Activated CD4-positive, alpha-beta T cell treated with anti-CD3 and anti-CD28 coated beads for 36 hours (primary cell): ENCODE results near the gene IL5. TPM values are rescaled to one million over a fixed set of nuclear protein-coding genes. Genes with fewer than 3 reads are reported as not detected.
"Not testable (repeated sequence)": the region's sequence is repeated elsewhere in the genome, so short reads cannot be mapped to it uniquely, and the experiment has no call there.

Experiments used
- ATAC-seq: fragments of 200-7000 bp; cut with Tn5 transposase; one replicate; pipeline ENCODE4 v1.10.0; 2021; ENCODE audit warnings: mild to moderate bottlenecking, moderate library complexity
- CTCF ChIA-PET: fragments of 350-600 bp; sonication (Branson Sonifier 250); formaldehyde crosslinking; loops from one replicate; lab custom pipeline; 2021; ENCODE audit warnings: antibody characterized with exemption; lab: Charles Lee
- POLR2A ChIA-PET: fragments of 350-600 bp; sonication (Branson Sonifier 250); formaldehyde crosslinking; loops from one replicate; lab custom pipeline; 2021; ENCODE audit warnings: antibody characterized with exemption, inconsistent platforms; lab: Charles Lee
- DNase-seq: peaks from one replicate; pipeline ENCODE4 v3.0.0-alpha.2; 2020
- H3K27ac Mint-ChIP-seq: one replicate; pipeline ENCODE4 v1.8.0; 2021; ENCODE audit warnings: mixed read lengths
- H3K27me3 Mint-ChIP-seq: one replicate; pipeline ENCODE4 v1.8.0; 2021; ENCODE audit warnings: mixed read lengths
- H3K36me3 Mint-ChIP-seq: one replicate; pipeline ENCODE4 v1.8.0; 2021; ENCODE audit warnings: low read depth, mixed read lengths
- H3K4me1 Mint-ChIP-seq: one replicate; pipeline ENCODE4 v1.8.0; 2021; ENCODE audit warnings: mixed read lengths
- H3K4me3 Mint-ChIP-seq: one replicate; pipeline ENCODE4 v1.8.0; 2021; ENCODE audit warnings: mild to moderate bottlenecking, moderate library complexity, mixed read lengths
- H3K9me3 Mint-ChIP-seq: one replicate; pipeline ENCODE4 v1.8.0; 2021; ENCODE audit warnings: low read depth, mixed read lengths
- intact Hi-C, 2 experiments: fragments of 100-400 bp; cut with DNase I in 1 of 2; cut with micrococcal nuclease in 1 of 2; formaldehyde crosslinking; loops; one replicate each; pipeline versions ENCODE4 v1.14.2 to v1.15.1; 2022 to 2024; cut with DNase I, micrococcal nuclease
- total RNA-seq, 2 experiments: library from RNA; stranded (reverse); gene quantifications; one replicate each; pipeline ENCODE4 v1.2.3, GENCODE V29; 2021

The IL5 gene
- total RNA-seq, 2 experiments from 2014 or later: 0.69 to 1.6 TPM

- H3K36me3 Mint-ChIP-seq: no peaks in the 10 kb centered on the region
- peaks cover 10% of the 10 kb centered on the region for H3K27me3 Mint-ChIP-seq
- POLR2A ChIA-PET: no interaction called here
- no peaks in the 10 kb centered on the region for H3K9me3 Mint-ChIP-seq
- ATAC-seq (no peak), DNase-seq (no peak)
- CTCF ChIA-PET: interaction anchor here (1.2 kb wide), 1 partner anchor 290 kb away, joined by 4 read pairs; no protein-coding TSS in a partner anchor
- intact Hi-C loops: no loop called here
- H3K4me3 Mint-ChIP-seq: no peak overlapping the region
- no peak overlapping the region for H3K27ac Mint-ChIP-seq
- peaks cover 21% of the 10 kb centered on the region for H3K4me1 Mint-ChIP-seq
Observed at GRCh38 chr5:132530946-132531345, 12.4 kb downstream of the IL5 start.

- peaks cover 39% of the 10 kb centered on the region for H3K4me1 Mint-ChIP-seq
- no peaks in the 10 kb centered on the region for H3K36me3 Mint-ChIP-seq
- ChIA-PET CTCF (interaction anchor here (0.6 to 1.3 kb wide), 6 partner anchors 20 to 931 kb away, joined by 3 to 6 read pairs (median 4); no protein-coding TSS in a partner anchor), POLR2A (interaction anchor here (0.6 kb wide), 1 partner anchor 1538 kb away, joined by 3 read pairs; no protein-coding TSS in a partner anchor)
- H3K27me3 Mint-ChIP-seq: peaks cover 4% of the 10 kb centered on the region
- no peak overlapping the region for H3K4me3 Mint-ChIP-seq
- no peak overlapping the region for H3K27ac Mint-ChIP-seq
- DNase-seq (peak; percentile 21), ATAC-seq (peak; percentile 38)
- intact Hi-C loops: loop anchor here (5.0 kb wide), 4 partner anchors 43 to 208 kb away; partner anchors contain the start of gene KIF3A (in 1 of the 2)
- H3K9me3 Mint-ChIP-seq: no peaks in the 10 kb centered on the region
Observed at GRCh38 chr5:132528866-132529634, 14.3 kb downstream of the IL5 start.

DNA sequence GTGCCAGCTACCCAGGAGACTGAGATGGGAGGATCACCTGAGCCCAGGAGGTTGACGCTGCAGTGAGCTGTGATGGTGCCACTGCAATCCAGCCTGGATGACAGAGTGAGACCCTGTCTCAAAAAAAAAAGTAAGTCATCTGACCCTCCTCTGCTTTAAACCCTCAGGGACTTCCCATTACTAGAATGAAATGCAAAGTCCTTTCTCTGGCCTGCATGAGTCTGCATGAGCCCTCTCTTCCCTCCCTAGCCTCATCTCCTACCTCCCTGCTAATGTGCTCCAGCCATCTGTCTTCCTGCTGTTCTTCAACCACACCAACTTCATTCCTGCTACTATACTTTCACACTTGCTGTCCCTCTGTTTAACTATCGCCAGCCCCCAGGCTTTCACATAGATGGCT, 15.3 kb downstream of the IL5 start:
- no peaks in the 10 kb centered on the region for H3K9me3 Mint-ChIP-seq
- CTCF ChIA-PET: interaction anchor here (0.7 to 3.0 kb wide), 11 partner anchors 8 to 292 kb away, joined by 3 to 38 read pairs (median 6); no protein-coding TSS in a partner anchor
- DNase-seq (no peak), ATAC-seq (no peak)
- intact Hi-C loops: loop anchor here (5.0 kb wide), 4 partner anchors 44 to 209 kb away; partner anchors contain the start of gene KIF3A (in 1 of the 2)
- POLR2A ChIA-PET: no interaction called here
- no peaks in the 10 kb centered on the region for H3K36me3 Mint-ChIP-seq
- peaks cover 6% of the 10 kb centered on the region for H3K27me3 Mint-ChIP-seq
- H3K4me1 Mint-ChIP-seq: peaks cover 39% of the 10 kb centered on the region
- no peak overlapping the region for H3K27ac Mint-ChIP-seq
- H3K4me3 Mint-ChIP-seq: no peak overlapping the region

DNA sequence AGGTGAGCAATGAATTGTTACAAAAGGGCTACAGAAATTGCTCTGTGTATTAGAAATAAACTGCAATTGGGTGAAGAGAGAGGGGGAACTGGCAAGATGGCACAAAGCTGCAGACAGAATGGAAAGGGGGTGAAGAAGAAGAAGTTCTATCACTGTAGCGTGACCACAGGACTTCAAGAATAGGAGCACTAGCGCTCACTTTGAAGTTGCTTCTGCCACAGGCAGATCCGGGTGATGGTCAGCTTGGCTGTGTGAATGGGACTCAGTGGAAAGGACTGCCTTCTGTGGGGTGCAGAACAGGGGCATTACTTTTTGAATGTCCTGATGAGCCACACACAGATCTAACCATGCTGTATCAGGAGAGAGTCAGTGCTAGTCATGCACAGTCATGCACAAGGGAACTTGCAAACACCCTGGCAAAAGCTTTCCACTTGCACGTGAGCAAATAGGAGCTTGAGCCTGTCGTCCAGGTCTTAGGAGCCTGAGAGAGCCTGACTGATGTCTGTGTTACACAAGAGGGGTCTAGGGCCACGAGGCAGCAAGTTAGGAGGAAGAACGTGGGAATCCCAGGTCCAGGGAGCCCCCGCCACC, 16.3 kb downstream of the IL5 start:
- intact Hi-C loops: loop anchor here (1.0 to 5.0 kb wide), 7 partner anchors 45 to 293 kb away; partner anchors contain the start of gene KIF3A (in 1 of the 2)
- Mint-ChIP-seq H3K36me3 (no peaks in the 10 kb centered on the region), H3K4me1 (peaks cover 40% of the 10 kb centered on the region), H3K4me3 (no peak overlapping the region), H3K27me3 (peaks cover 3% of the 10 kb centered on the region), H3K9me3 (no peaks in the 10 kb centered on the region), H3K27ac (no peak overlapping the region)
- ATAC-seq: no peak
- no peak for DNase-seq
- ChIA-PET POLR2A (interaction anchor here (1.1 kb wide), 1 partner anchor 10 kb away, joined by 3 read pairs; no protein-coding TSS in a partner anchor), CTCF (interaction anchor here (0.6 to 3.0 kb wide), 26 partner anchors 9 to 298 kb away, joined by 3 to 38 read pairs (median 4); partner anchors contain the start of genes IL5 and RAD50)

DNA sequence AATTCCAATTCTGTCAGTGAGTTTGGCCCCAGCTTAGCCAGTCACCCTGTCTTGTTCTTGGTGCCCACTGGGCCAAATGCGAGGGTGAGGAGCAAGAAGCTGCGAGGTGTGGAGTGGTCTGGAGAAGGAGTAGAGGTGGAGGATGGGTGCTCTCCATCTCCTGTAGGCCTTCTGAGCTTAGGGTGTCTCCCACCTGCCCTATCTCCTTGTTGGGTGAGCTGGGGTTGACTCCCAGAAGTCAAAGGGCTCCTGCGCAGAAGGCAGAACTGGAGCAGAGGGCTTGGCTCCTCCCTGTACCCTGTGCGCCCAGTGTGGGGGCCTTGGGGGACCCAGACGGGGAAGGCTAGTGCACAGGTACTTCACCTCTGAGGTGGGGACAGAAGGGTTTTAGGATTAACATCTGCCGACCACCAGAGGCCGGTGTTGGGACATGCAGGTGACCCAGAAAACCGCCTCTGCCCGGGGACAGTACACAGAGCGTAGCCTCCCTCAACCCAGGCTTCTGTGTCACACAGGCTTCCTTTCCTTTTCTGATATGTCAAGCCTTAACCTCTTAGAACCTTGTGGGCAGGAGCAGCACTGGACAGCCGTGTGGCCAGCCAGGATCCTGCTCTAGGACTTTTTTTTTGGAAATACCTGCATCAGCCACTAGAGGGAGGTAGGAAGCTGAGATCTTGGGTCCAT, 16.9 kb downstream of the IL5 start:
- CTCF ChIA-PET: interaction anchor here (0.7 to 3.0 kb wide), 30 partner anchors 10 to 333 kb away, joined by 3 to 38 read pairs (median 4); partner anchors contain the start of genes IL5 and RAD50
- H3K4me1 Mint-ChIP-seq: peaks cover 39% of the 10 kb centered on the region
- POLR2A ChIA-PET: interaction anchor here (0.6 to 1.1 kb wide), 2 partner anchors 10 to 136 kb away, joined by 3 to 4 read pairs; no protein-coding TSS in a partner anchor
- H3K36me3 Mint-ChIP-seq: no peaks in the 10 kb centered on the region
- H3K27ac Mint-ChIP-seq: no peak overlapping the region
- peaks cover 3% of the 10 kb centered on the region for H3K27me3 Mint-ChIP-seq
- peak; percentile 60 for DNase-seq
- intact Hi-C loops: loop anchor here (1.0 to 5.0 kb wide), 7 partner anchors 46 to 294 kb away; partner anchors contain the start of gene KIF3A (in 1 of the 2)
- H3K4me3 Mint-ChIP-seq: no peak overlapping the region
- no peaks in the 10 kb centered on the region for H3K9me3 Mint-ChIP-seq
- ATAC-seq: peak; percentile 34

DNA sequence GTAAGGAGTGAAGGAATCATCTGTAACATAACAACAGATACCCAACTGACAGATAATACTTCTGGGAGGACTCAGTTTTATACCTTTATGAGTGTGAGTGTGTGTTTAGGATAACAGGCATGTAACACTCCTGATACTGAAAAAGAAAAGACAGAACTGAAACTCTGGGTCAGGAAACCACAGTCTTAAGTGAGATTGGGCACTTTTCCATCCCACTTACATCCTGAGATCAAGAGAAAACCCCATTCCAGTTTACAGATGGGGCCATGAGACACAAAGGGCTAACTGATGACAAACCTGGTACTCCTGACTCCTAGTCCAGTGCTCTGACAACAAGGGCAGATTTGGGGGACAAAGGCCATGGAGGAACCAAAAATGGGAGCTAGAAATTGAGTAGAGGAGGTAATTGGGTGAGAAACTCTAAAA, 18.0 kb downstream of the IL5 start:
- ChIA-PET POLR2A (no interaction called here), CTCF (interaction anchor here (0.6 to 3.0 kb wide), 7 partner anchors 11 to 294 kb away, joined by 3 to 38 read pairs (median 4); no protein-coding TSS in a partner anchor)
- intact Hi-C loops: loop anchor here (5.0 kb wide), 4 partner anchors 47 to 212 kb away; partner anchors contain the start of gene KIF3A (in 1 of the 2)
- Mint-ChIP-seq H3K4me3 (no peak overlapping the region), H3K36me3 (no peaks in the 10 kb centered on the region), H3K27ac (peak overlapping the region; percentile 72), H3K27me3 (peaks cover 3% of the 10 kb centered on the region), H3K4me1 (peaks cover 42% of the 10 kb centered on the region), H3K9me3 (no peaks in the 10 kb centered on the region)
- DNase-seq: no peak
- ATAC-seq: peak; percentile 85

- H3K27me3 Mint-ChIP-seq, POLR2A ChIA-PET, H3K9me3 Mint-ChIP-seq, H3K36me3 Mint-ChIP-seq, ATAC-seq, H3K4me3 Mint-ChIP-seq: not testable (repeated sequence)
- peaks cover 45% of the 10 kb centered on the region for H3K4me1 Mint-ChIP-seq
- peak; percentile 22 for DNase-seq
- intact Hi-C loops: loop anchor here (5.0 kb wide), 4 partner anchors 47 to 212 kb away; partner anchors contain the start of gene KIF3A (in 1 of the 2)
- CTCF ChIA-PET: interaction anchor here (0.7 to 3.0 kb wide), 3 partner anchors 226 to 294 kb away, joined by 3 to 38 read pairs (median 3); no protein-coding TSS in a partner anchor
- peak overlapping the region; percentile 27 for H3K27ac Mint-ChIP-seq
Observed at GRCh38 chr5:132524877-132525276, 18.4 kb downstream of the IL5 start.

DNA sequence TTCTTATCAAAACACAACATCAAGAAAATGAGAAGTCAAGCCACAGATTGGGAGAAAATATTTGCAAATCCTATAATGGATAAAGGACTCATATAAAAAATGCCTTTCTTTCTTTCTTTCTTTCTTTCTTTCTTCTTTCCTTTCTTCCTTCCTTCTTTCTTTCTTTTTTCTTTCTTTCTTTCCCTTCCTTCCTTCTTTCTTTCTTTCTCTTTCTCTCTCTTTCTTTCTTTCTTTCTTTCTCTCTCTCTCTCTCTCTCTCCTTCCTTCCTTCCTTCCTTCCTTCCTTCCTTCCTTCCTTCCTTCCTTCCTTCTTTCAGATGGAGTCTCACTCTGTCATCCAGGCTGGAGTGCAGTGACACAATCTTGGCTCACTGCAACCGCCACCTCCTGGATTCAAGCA, 21.3 kb downstream of the IL5 start:
- CTCF ChIA-PET: interaction anchor here (0.7 to 1.0 kb wide), 3 partner anchors 13 to 298 kb away, joined by 3 read pairs; no protein-coding TSS in a partner anchor
- H3K9me3 Mint-ChIP-seq, H3K36me3 Mint-ChIP-seq, ATAC-seq, DNase-seq, H3K4me3 Mint-ChIP-seq, H3K27me3 Mint-ChIP-seq, intact Hi-C loops, H3K27ac Mint-ChIP-seq, POLR2A ChIA-PET: not testable (repeated sequence)
- H3K4me1 Mint-ChIP-seq: peaks cover 38% of the 10 kb centered on the region

- intact Hi-C loops, H3K27ac Mint-ChIP-seq, H3K4me1 Mint-ChIP-seq, ATAC-seq, H3K36me3 Mint-ChIP-seq, H3K9me3 Mint-ChIP-seq, POLR2A ChIA-PET, DNase-seq, H3K4me3 Mint-ChIP-seq, CTCF ChIA-PET: not testable (repeated sequence)
- peaks cover 11% of the 10 kb centered on the region for H3K27me3 Mint-ChIP-seq
Observed at GRCh38 chr5:132513618-132514336, 29.5 kb downstream of the IL5 start.

GRCh38 chr5:132510076-132510475, 33.2 kb downstream of the IL5 start:
- peaks cover 26% of the 10 kb centered on the region for H3K27me3 Mint-ChIP-seq
- POLR2A ChIA-PET: no interaction called here

More at GRCh38 chr5:132510076-132510475, 33.2 kb downstream of the IL5 start:
- no peak overlapping the region for H3K4me3 Mint-ChIP-seq
- no peaks in the 10 kb centered on the region for H3K4me1 Mint-ChIP-seq
- H3K9me3 Mint-ChIP-seq: no peaks in the 10 kb centered on the region
- no peak overlapping the region for H3K27ac Mint-ChIP-seq
- no peak for ATAC-seq
- DNase-seq: no peak
- H3K36me3 Mint-ChIP-seq: no peaks in the 10 kb centered on the region
- intact Hi-C loops: no loop called here
- CTCF ChIA-PET: interaction anchor here (0.6 to 2.6 kb wide), 6 partner anchors 9 to 310 kb away, joined by 3 to 16 read pairs (median 8); no protein-coding TSS in a partner anchor
